Urinary bladder (tissue), 4 donors: ENCODE results near the gene MMP20. TPM values are rescaled to one million over a fixed set of nuclear protein-coding genes. Genes with fewer than 3 reads are reported as not detected.
"Not testable (repeated sequence)": the region's sequence is repeated elsewhere in the genome, so short reads cannot be mapped to it uniquely, and the experiment has no call there.

ENCODE experiments used
- DNase-seq: peaks from one replicate; pipeline ENCODE4 v3.0.0-alpha.2; 2015; ENCODE audit errors: extremely low spot score
- H3K27ac ChIP-seq: one replicate; pipeline ENCODE4 v1.5.1; 2013; ENCODE audit warnings: low read depth, mild to moderate bottlenecking, moderate library complexity
- H3K36me3 ChIP-seq: one replicate; pipeline ENCODE4 v1.6.1; 2013; ENCODE audit warnings: mild to moderate bottlenecking, moderate library complexity; ENCODE audit not compliant: insufficient read depth
- H3K4me1 ChIP-seq: one replicate; pipeline ENCODE4 v1.6.1; 2013; ENCODE audit warnings: mild to moderate bottlenecking, moderate library complexity; ENCODE audit not compliant: insufficient read depth
- H3K4me3 ChIP-seq: one replicate; pipeline ENCODE4 v1.5.1; 2013; ENCODE audit warnings: low read depth, low read length
- WGBS: extraction: QIAGEN DNeasy Blood & Tissue Kit; methylation state at CpG from one replicate; pipeline ENCODE4 v1.1.7; 2013; 5-methylcytosine and 5-hydroxymethylcytosine counted together
- polyA plus RNA-seq: library from polyadenylated mRNA; stranded (reverse); fragments of 200-250 nt; gene quantifications from one replicate; pipeline ENCODE4 v1.2.3, GENCODE V29; 2013
- total RNA-seq: library from RNA; depleted of rRNA; stranded (reverse); fragments of >200 nt; gene quantifications from one replicate; pipeline ENCODE4 v1.2.3, GENCODE V29; 2014
- donor health status: healthy with polysubstance abuse.
- donor health status: healthy.

The MMP20 gene
- total and polyA plus RNA-seq, 2 donors: not detected

DNA sequence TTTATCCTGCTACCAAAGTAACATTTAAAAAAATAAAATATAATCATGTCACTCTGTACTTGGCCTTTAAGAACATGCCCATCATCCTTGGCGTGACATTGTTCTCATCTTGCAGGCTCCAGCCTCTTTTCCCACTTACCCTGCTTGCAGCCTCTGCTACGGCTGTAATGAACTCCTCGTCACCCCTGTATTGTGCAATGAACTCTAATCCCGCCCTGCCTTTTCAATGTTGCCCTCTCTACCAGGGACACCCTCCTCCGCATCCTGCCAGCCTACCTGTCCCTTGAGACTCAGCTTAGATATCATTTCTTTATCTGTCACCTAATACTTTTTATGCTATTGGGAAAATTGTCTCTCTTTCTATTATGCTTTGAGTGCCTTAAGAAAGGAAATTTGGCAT lies 12.6 kb upstream of the MMP20 start:
- Histone ChIP-seq H3K27ac (no peak overlapping the region), H3K36me3 (no peaks in the 10 kb centered on the region), H3K4me3 (no peak overlapping the region), H3K4me1 (no peaks in the 10 kb centered on the region)
- 74% methylated on average over 5 of the region's 5 CpGs for WGBS
- DNase-seq: no peak

DNA sequence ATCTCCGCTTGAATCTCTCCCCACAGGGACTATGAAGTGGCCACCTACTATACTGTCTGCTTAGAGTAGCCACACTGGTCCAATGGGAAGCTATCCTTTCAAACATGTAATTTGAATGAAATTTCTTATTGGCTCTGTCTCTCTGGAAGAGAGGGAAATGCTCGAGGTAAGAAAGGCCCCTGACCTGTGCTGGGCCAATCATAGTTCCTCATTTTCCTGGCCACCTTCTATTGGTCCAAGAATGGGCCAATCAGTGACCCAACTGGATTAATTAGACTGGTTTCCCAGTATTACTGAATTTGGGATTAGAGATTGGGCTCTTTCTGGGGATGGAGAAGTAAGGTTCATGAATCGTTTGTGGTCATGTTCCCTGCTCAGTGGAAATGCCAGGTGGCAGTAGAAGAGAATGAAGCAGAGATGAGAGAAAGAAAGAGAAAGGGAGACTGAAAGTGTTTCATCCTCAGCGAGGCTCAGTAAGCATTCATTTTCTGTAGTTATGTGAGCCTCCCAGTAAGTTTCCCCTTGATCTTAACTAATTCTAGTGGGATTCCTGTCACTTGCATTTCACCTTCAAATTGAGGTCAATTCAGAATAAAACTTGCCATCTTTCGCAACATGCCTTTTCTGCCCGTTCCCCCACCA lies 8.4 kb upstream of the MMP20 start:
- Histone ChIP-seq H3K36me3 (no peaks in the 10 kb centered on the region), H3K27ac (no peak overlapping the region), H3K4me1 (no peaks in the 10 kb centered on the region), H3K4me3 (no peak overlapping the region)
- 88% methylated on average over 6 of the region's 6 CpGs for WGBS
- no peak for DNase-seq

DNA sequence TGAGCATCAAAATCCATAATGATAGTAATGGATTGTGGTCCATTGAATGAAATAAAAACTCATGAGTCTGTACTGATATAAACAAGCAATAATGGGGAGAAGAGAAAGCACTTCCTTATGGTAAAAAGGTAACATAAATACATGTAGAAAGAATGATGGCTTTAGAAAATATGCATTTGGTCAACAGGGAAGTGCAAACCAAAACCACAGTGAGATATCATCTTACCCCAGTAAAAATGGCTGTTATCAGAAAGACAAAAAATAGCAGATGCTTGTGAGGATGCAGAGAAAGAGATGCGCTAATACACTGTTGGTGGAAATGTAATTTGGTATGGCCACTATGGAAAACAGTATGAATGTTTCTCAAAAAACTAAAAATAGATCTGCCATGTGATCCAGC lies 6.9 kb upstream of the MMP20 start:
- Histone ChIP-seq H3K36me3 (no peaks in the 10 kb centered on the region), H3K27ac (no peak overlapping the region)

DNA sequence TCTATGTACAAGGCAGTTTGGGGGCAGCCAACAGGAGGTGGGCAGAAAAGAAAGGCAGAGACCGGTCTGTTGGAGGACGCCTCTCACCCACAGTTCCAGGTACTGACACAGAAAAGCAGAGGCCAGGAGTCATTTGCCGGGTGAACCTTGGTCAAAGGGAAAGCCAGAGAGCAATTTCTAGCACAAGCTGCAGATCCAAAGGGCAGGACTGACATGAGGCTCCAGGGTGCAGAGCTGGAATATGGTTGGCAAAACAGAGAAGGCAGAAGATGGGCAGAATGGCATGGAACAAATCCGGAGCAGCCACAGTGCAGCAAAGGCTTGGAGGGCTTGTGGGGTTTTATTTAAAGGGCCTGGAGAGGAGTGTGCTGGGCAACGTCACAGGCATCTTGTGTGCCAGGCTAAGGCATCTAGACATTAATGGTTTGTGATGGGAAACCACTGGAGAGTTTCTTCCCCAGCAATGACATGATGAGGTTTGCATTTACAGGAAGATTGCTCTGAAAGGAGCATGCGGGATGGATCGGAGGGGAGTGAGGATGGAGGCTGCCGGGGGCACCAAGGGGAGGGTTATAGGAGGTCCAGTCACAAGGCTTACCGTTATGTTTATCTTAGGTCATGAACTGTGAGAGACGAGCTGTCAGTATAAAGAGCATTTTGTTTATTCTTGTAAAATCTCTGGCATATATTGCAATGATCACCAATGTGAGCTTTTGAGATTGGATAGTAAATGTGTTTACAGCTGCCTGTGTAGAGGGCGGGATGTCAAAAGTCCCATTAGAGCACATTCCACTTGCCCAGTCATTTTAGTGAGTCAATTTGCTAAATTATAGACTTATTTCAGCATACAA lies 5.7 kb upstream of the MMP20 start:
- Histone ChIP-seq H3K36me3 (no peaks in the 10 kb centered on the region), H3K27ac (no peak overlapping the region), H3K4me1 (no peaks in the 10 kb centered on the region), H3K4me3 (no peak overlapping the region)
- no peak for DNase-seq
- WGBS: 47% methylated on average over 10 of the region's 11 CpGs

More for the DNA sequence above, 6.9 kb upstream of the MMP20 start:
- WGBS: 78% methylated on average over 1 of the region's 1 CpG
- DNase-seq: no peak
- Histone ChIP-seq H3K4me1 (no peaks in the 10 kb centered on the region), H3K4me3 (no peak overlapping the region)

DNA sequence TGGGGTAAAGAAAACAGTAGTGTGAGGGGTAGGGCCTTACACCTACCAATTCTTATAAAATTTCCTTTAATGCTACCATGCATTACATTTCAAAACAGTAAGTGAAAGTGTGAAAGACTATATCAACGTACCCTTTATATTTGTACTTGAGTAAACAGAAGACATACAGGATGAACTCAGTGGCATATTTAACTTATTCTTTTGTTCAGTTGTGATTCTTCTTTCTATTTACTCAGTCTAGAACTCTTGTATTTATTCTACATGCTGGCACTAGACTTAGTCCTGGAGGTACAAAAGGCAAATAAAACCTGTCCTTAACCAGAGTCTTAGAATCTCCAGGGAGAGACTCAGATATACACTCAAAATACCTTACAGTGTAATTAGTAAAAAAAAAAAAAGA lies 4.8 kb upstream of the MMP20 start:
- not testable (repeated sequence) for H3K4me1 ChIP-seq, H3K27ac ChIP-seq, H3K4me3 ChIP-seq, DNase-seq, H3K36me3 ChIP-seq
- 68% methylated on average over 1 of the region's 1 CpG for WGBS

DNA sequence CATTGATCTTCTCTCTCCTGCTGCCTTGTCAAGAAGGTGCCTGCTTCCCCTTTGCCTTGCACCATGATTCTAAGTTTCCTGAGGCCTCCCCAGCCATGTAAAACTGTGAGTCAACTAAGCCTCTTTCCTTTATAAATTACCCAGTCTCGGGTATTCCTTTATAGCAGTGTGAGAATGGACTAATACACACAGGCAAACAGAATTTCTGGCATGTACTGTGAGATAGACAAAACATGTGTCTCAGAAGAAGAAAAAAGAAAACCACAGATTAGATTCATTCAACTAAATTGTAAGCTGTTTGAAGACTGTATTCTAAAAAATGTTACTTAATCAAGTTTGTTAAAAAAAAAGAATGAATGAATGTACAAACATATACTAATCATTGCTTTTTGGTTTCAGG lies 1.5 kb upstream of the MMP20 start:
- Histone ChIP-seq H3K36me3 (no peaks in the 10 kb centered on the region), H3K4me1 (no peaks in the 10 kb centered on the region), H3K4me3 (no peak overlapping the region), H3K27ac (no peak overlapping the region)
- DNase-seq: no peak
- WGBS: 51% methylated on average over 1 of the region's 1 CpG

DNA sequence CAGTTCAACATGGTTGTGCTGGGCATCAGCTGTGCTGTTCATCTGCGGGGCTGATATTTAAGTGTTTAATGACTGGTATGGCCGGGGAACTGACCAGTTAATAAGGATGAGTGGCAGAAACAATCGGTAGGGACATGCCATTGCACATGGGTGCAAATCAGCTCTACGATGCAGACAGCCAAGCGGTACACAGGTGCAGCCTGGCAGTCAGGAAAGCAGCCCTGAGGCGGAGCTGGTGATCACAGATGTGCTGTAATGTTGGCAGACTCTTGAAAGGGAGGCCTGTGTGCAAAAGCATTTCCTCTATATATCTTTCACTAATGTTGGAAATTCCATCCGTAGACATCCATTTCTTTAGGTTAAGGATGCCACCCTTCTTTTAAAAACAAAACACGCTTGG lies 1.1 kb downstream of the MMP20 start:
- DNase-seq: no peak
- H3K4me3 ChIP-seq: no peak overlapping the region
- no peaks in the 10 kb centered on the region for H3K4me1 ChIP-seq
- no peaks in the 10 kb centered on the region for H3K36me3 ChIP-seq
- no peak overlapping the region for H3K27ac ChIP-seq
- 87% methylated on average over 8 of the region's 8 CpGs for WGBS

DNA sequence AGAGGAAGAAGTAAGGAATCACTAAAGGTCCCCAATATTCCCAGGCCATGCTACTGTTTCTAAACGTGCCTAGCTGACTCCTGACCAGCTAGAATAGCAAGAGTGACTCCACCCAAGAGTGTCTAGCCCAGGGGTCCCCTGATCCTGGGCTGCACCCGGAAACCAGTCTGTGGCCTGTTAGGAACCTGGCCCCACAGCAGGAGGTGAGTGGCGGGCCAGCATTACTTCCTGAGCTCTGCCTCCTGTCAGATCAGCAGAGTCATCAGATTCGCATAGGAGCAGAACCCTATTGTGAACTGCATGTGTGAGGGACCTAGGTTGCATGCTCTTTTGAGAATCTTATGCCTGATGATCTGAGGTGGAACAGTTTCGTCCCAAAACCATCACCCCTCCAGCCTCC lies 2.0 kb downstream of the MMP20 start:
- Histone ChIP-seq H3K4me1 (no peaks in the 10 kb centered on the region), H3K27ac (no peak overlapping the region), H3K36me3 (no peaks in the 10 kb centered on the region), H3K4me3 (no peak overlapping the region)
- WGBS: 87% methylated on average over 5 of the region's 5 CpGs
- no peak for DNase-seq

DNA sequence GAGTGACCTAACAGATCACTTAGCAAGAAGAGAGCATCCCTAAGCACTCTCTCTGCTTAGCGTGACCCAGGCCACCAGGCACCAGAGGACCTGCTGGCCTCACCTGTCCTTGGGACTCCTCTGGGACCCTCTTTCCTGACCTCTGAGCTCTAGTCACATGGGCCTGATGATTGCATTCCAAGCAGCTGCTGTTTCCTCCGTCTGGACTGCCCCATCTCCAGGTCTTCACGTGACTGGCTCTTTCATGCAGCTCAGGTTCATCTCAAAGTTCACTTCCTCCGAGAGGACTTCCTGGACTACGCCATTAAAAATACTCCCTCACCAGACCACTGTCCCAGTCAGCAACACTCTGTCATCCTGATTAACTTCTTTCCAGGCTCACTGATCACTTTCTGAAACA lies 2.9 kb downstream of the MMP20 start:
- DNase-seq: no peak
- 72% methylated on average over 5 of the region's 5 CpGs for WGBS
- H3K4me3 ChIP-seq: no peak overlapping the region
- H3K36me3 ChIP-seq: no peaks in the 10 kb centered on the region
- no peak overlapping the region for H3K27ac ChIP-seq
- no peaks in the 10 kb centered on the region for H3K4me1 ChIP-seq

DNA sequence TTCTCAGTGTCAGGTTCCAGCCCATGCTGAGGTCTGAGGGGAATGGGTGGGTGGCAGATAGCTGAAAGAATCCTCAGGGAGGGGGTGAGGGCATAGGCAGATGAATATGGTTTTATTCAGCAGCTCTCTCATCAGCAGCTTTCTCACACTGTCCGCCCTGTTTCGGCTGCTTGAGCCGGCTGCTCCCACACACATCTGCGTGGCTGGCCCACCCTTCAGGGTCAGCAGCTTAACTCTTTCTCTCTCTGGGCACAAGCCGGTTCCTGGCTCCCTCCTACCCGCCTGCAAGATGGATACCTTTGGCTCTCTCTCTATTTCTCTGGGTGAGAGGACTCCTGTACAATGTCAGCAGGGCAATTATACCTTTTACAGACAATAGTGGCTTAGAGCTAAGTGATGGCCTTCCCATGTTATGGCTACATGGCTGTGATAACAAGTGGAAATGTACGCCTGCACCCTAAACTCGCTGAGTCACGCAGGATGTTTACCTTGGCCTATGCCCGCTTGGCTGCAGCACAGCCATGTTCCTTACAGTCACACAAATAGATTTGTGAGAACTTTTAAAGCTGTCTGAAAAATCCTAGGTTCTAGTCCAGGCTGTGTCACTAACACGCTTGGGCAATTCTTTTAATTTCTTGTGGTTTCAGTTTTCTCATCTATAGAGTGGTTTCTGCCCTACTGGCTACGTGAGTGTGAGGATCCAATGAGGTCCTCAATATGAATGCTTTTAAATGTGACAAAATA lies 4.1 kb downstream of the MMP20 start:
- no peak for DNase-seq
- H3K4me3 ChIP-seq: no peak overlapping the region
- no peaks in the 10 kb centered on the region for H3K4me1 ChIP-seq
- no peaks in the 10 kb centered on the region for H3K36me3 ChIP-seq
- WGBS: 84% methylated on average over 12 of the region's 12 CpGs
- no peak overlapping the region for H3K27ac ChIP-seq

DNA sequence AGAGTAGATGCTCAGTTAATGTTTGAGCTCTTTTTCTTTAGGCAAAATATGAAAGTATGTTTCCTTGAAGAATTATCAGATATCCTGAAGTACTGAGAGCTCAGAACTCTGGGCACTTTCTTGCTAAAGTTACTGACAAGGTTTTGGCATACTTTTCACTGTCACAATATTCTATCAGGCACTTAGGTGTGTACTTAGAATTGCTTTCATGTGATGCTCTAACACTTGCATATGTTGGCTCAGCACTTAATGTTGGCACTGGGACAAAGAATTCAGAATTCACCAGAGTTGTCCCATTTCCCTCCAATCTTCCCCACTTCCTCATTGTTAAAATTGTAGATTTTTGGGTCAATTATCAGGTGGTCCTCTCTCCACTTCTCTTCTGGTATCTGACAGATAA lies 5.0 kb downstream of the MMP20 start:
- no peak for DNase-seq
- no peaks in the 10 kb centered on the region for H3K4me1 ChIP-seq
- H3K36me3 ChIP-seq: no peaks in the 10 kb centered on the region
- no peak overlapping the region for H3K4me3 ChIP-seq
- no peak overlapping the region for H3K27ac ChIP-seq

DNA sequence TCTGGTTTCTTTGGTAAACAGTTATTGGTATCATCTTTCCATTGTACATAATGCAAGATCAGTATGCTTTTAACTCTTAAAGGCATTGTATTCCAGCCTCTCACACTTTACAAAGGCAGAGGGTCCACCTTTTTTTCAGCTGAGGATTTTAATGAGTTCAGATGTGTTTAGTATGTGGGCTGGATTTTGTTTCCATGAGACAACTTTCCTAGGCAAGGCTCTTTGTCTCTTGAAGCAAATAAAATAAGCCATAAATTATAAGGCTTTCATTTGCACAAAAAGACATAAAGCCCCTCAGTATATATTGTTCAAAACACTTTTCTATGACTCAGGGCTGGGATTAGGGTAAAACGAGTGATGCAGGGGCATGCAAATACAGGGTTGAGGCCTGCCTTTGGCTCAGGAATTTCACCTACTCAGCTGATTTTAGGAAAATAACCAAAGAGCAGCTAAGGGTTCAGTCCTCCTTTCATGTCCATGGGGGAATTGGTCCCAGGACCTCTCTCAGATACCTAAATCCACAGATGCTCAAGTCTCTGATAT lies 7.6 kb downstream of the MMP20 start:
- Histone ChIP-seq H3K4me1 (no peaks in the 10 kb centered on the region), H3K36me3 (no peaks in the 10 kb centered on the region), H3K4me3 (no peak overlapping the region), H3K27ac (no peak overlapping the region)
- WGBS: 41% methylated on average over 1 of the region's 1 CpG
- no peak for DNase-seq

DNA sequence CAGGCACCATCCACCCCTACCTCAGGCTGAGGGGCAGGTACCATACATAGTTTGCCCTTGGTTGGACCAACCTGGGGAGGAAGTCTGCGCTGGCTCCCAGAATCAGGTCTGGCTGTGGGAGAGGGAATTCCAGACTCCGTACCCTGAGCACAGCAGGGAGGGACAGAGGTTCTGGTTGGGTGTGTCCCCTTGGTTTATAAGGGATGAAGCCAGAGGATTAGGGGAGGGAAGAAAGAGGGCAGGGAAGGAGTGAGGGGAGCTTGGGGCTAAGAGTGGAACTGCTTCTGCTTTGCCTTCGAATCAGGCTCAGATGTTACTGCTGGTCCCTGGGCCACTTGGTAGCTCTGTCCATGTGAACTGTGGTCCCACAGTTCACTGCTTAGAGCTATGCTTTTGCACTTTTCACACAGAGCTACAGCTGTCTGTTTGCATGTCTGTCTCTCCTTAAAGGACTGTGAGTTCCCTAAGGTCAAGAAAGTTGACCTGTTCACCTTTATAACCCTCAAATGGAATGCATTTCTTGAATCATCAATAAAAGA lies 9.2 kb downstream of the MMP20 start:
- DNase-seq: no peak
- 90% methylated on average over 3 of the region's 3 CpGs for WGBS
- Histone ChIP-seq H3K4me1 (no peaks in the 10 kb centered on the region), H3K27ac (no peak overlapping the region), H3K36me3 (no peaks in the 10 kb centered on the region), H3K4me3 (no peak overlapping the region)
